H1 (cell line): ENCODE results near the gene ACAP2. TPM values are rescaled to one million over a fixed set of nuclear protein-coding genes. Genes with fewer than 3 reads are reported as not detected.
"Not testable (repeated sequence)": the region's sequence is repeated elsewhere in the genome, so short reads cannot be mapped to it uniquely, and the experiment has no call there.

Source experiments
- CTCF ChIA-PET: fragments of 300-600 bp; sonication (Branson Sonifier 250); formaldehyde crosslinking; loops from one replicate; lab custom pipeline; 2021; ENCODE audit not compliant: partially characterized antibody; lab: Charles Lee
- POLR2A ChIA-PET: fragments of 300-600 bp; sonication (Branson Sonifier 250); formaldehyde crosslinking; loops from one replicate; lab custom pipeline; 2021; ENCODE audit warnings: inconsistent platforms; ENCODE audit not compliant: partially characterized antibody; lab: Charles Lee
- DNase-seq, 2 experiments: peaks; one replicate each; pipeline versions ENCODE4 v3.0.0 to v3.0.0-alpha.2; 2010 to 2022; ENCODE audit warnings: low spot score in 2 of 2, low read depth in 1 of 2, mixed read lengths in 1 of 2
- FAIRE-seq: peaks from 2 replicates; lab custom pipeline; 2011; peaks lifted over from hg19 to GRCh38; lab: Jason Lieb, UNC
- H2AFZ ChIP-seq: 2 replicates; pipeline ENCODE4 v1.8.1; 2012; ENCODE audit warnings: low read length, inconsistent platforms
- H2AK5ac ChIP-seq: 2 replicates; pipeline ENCODE4 v1.6.1; 2013; ENCODE audit warnings: low read depth, low read length
- H2BK120ac ChIP-seq: replicated peaks from 2 replicates; pipeline ENCODE3; 2013; ENCODE audit warnings: low read depth, low read length, inconsistent platforms
- H2BK12ac ChIP-seq: 2 replicates; pipeline ENCODE4 v1.6.1; 2013; ENCODE audit warnings: low read depth, low read length
- H2BK15ac ChIP-seq: 2 replicates; pipeline ENCODE4 v1.6.1; 2013; ENCODE audit warnings: low read length
- H2BK20ac ChIP-seq: 2 replicates; pipeline ENCODE4 v1.6.1; 2013; ENCODE audit warnings: low read length
- H2BK5ac ChIP-seq: 2 replicates; pipeline ENCODE4 v1.6.1; 2013; ENCODE audit warnings: low read depth, low read length
- H3K14ac ChIP-seq: 2 replicates; pipeline ENCODE4 v1.6.1; 2013; ENCODE audit warnings: inconsistent platforms; ENCODE audit not compliant: insufficient read length
- H3K18ac ChIP-seq: 2 replicates; pipeline ENCODE4 v1.6.1; 2013; ENCODE audit warnings: low read length; ENCODE audit errors: extremely low read depth
- H3K23ac ChIP-seq: 2 replicates; pipeline ENCODE4 v1.6.1; 2013; ENCODE audit warnings: inconsistent platforms; ENCODE audit not compliant: insufficient read length
- H3K23me2 ChIP-seq: 2 replicates; pipeline ENCODE4 v1.6.1; 2013; ENCODE audit warnings: low read depth, low read length
- H3K27ac ChIP-seq: 2 replicates; pipeline ENCODE4 v1.6.1; 2011; ENCODE audit warnings: low read depth, low read length, inconsistent platforms
- H3K27me3 ChIP-seq, 4 experiments: replicated peaks in 1 of 4; 1 replicate in 1 of 4; 2 replicates in 3 of 4; pipeline versions ENCODE4 v1.6.1 to v1.8.1; 2011 to 2013; ENCODE audit warnings: low read length in 3 of 4, mild to moderate bottlenecking in 3 of 4, inconsistent platforms in 2 of 4, mixed read lengths in 2 of 4, moderate library complexity in 1 of 4; ENCODE audit not compliant: control insufficient read depth in 3 of 4, insufficient read depth in 3 of 4; ENCODE audit errors: extremely low read depth in 1 of 4
- H3K36me3 ChIP-seq, 4 experiments: 2 replicates each; pipeline versions ENCODE4 v1.6.1 to v1.8.1; 2011 to 2013; ENCODE audit warnings: mild to moderate bottlenecking in 4 of 4, low read length in 3 of 4, moderate library complexity in 2 of 4, control low read depth in 1 of 4, inconsistent platforms in 1 of 4; ENCODE audit not compliant: insufficient read depth in 4 of 4, control insufficient read depth in 2 of 4
- H3K4ac ChIP-seq: replicated peaks from 2 replicates; pipeline ENCODE3; 2013; ENCODE audit warnings: low read length, low read depth, mixed read lengths, inconsistent platforms; ENCODE audit not compliant: insufficient read length
- H3K4me1 ChIP-seq, 4 experiments: replicated peaks in 1 of 4; 1 replicate in 1 of 4; 2 replicates in 3 of 4; pipeline versions ENCODE4 v1.6.1 to v1.8.1; 2011 to 2013; ENCODE audit warnings: low read length in 3 of 4, inconsistent platforms in 2 of 4, mixed read lengths in 1 of 4; ENCODE audit not compliant: insufficient read depth in 4 of 4, control insufficient read depth in 3 of 4
- H3K4me2 ChIP-seq, 2 experiments: 2 replicates each; pipeline versions ENCODE4 v1.6.1 to v1.8.1; 2011 to 2013; ENCODE audit warnings: low read depth in 2 of 2, low read length in 2 of 2, control low read depth in 1 of 2, inconsistent platforms in 1 of 2, mild to moderate bottlenecking in 1 of 2; ENCODE audit not compliant: insufficient read depth in 1 of 2
- H3K4me3 ChIP-seq, 4 experiments: fragments of 200-600, 300-600 bp in 1 of 4; sonication (generic), shearing (Covaris generic), sonication (Bioruptor Twin) in 1 of 4; 2 replicates each; pipeline versions ENCODE4 v1.5.1 to v1.8.1; 2011 to 2016; ENCODE audit warnings: low read length in 4 of 4, low read depth in 3 of 4, control low read depth in 2 of 4, inconsistent platforms in 2 of 4, mild to moderate bottlenecking in 2 of 4, mixed read lengths in 1 of 4, moderate library complexity in 1 of 4; ENCODE audit not compliant: insufficient read depth in 2 of 4; ENCODE audit errors: extremely low read depth in 1 of 4
- H3K56ac ChIP-seq: replicated peaks from 2 replicates; pipeline ENCODE3; 2013; ENCODE audit warnings: low read depth, mild to moderate bottlenecking, mixed read lengths, low read length, inconsistent platforms; ENCODE audit not compliant: insufficient read length
- H3K79me1 ChIP-seq: 2 replicates; pipeline ENCODE4 v1.6.1; 2013; ENCODE audit warnings: low read depth, low read length, control low read depth
- H3K79me2 ChIP-seq, 2 experiments: 2 replicates each; pipeline versions ENCODE4 v1.6.1 to v1.8.1; 2012 to 2013; ENCODE audit warnings: low read length in 2 of 2, mild to moderate bottlenecking in 2 of 2, inconsistent platforms in 1 of 2; ENCODE audit not compliant: insufficient read depth in 2 of 2, control insufficient read depth in 1 of 2
- H3K9ac ChIP-seq, 4 experiments: replicated peaks in 1 of 4; 1 replicate in 1 of 4; 2 replicates in 3 of 4; pipeline versions ENCODE4 v1.6.1 to v1.8.1; 2011 to 2013; ENCODE audit warnings: low read depth in 3 of 4, low read length in 3 of 4, control low read depth in 2 of 4, mild to moderate bottlenecking in 2 of 4, moderate library complexity in 2 of 4, inconsistent platforms in 1 of 4; ENCODE audit errors: extremely low read depth in 1 of 4
- H3K9me3 ChIP-seq, 2 experiments: 2 replicates each; pipeline versions ENCODE4 v1.6.1 to v1.8.1; 2012 to 2013; ENCODE audit warnings: mild to moderate bottlenecking in 2 of 2, moderate library complexity in 2 of 2, control low read depth in 1 of 2, inconsistent platforms in 1 of 2, low read depth in 1 of 2, low read length in 1 of 2, mixed read lengths in 1 of 2; ENCODE audit not compliant: insufficient read depth in 2 of 2
- H4K20me1 ChIP-seq, 2 experiments: replicated peaks in 1 of 2; 2 replicates each; pipeline versions ENCODE3 to v1.8.1; 2011 to 2013; ENCODE audit warnings: inconsistent platforms in 2 of 2, low read length in 2 of 2, mild to moderate bottlenecking in 1 of 2; ENCODE audit not compliant: insufficient read depth in 2 of 2, control insufficient read depth in 1 of 2
- H4K5ac ChIP-seq: 2 replicates; pipeline ENCODE4 v1.6.1; 2013; ENCODE audit warnings: low read length, low read depth, mixed read lengths, inconsistent platforms; ENCODE audit not compliant: insufficient read length
- H4K8ac ChIP-seq: 2 replicates; pipeline ENCODE4 v1.8.0; 2013; ENCODE audit warnings: mild to moderate bottlenecking, moderate library complexity, low read length, inconsistent platforms; ENCODE audit not compliant: insufficient read depth; ENCODE audit errors: extremely low read depth
- H4K91ac ChIP-seq: replicated peaks from 2 replicates; pipeline ENCODE3; 2013; ENCODE audit warnings: low read length, mixed read lengths, inconsistent platforms; ENCODE audit not compliant: insufficient read length
- WGBS, 2 experiments: shearing (Covaris generic) in 1 of 2; methylation state at CpG; one replicate each; pipeline versions ENCODE4 v1.1.6 to v1.1.7; 2013 to 2015; ENCODE audit warnings: low lambda C conversion rate in 2 of 2, mixed read lengths in 2 of 2, inconsistent platforms in 1 of 2, low coverage in 1 of 2, missing lambda C conversion rate in 1 of 2; ENCODE audit not compliant: insufficient replicate concordance in 2 of 2, insufficient coverage in 1 of 2, insufficient read length in 1 of 2; ENCODE audit errors: extremely low coverage in 1 of 2, missing lambda C conversion rate in 1 of 2; 5-methylcytosine and 5-hydroxymethylcytosine counted together
- polyA plus RNA-seq, 7 experiments: library from polyadenylated mRNA; depleted of rRNA in 3 of 7; stranded (reverse) in 5 of 7; unstranded in 2 of 7; fragments of >200 nt in 5 of 7; fragments of 200-250 nt in 2 of 7; gene quantifications; 1 replicate in 5 of 7; 2 replicates in 1 of 7; 4 replicates in 1 of 7; pipeline versions ENCODE4 v1.2.1 to v1.2.3, GENCODE V29; 2011 to 2013; ENCODE audit warnings: missing spikeins in 2 of 7, mixed read lengths in 2 of 7
- total RNA-seq: library from RNA; stranded (reverse); fragmentation: NEBNext Ultra II Directional; extraction: Animal tissue kit (Norgen Biotek cat#: 25700); gene quantifications from 2 replicates; pipeline ENCODE4 v1.2.1, GENCODE V29; 2021

The ACAP2 gene
- total and polyA plus RNA-seq, 2 of the 8 experiments (the other 6 are each of a cell fraction or from before 2014, with no cell fraction given): 7.7 to 37.3 TPM

DNA sequence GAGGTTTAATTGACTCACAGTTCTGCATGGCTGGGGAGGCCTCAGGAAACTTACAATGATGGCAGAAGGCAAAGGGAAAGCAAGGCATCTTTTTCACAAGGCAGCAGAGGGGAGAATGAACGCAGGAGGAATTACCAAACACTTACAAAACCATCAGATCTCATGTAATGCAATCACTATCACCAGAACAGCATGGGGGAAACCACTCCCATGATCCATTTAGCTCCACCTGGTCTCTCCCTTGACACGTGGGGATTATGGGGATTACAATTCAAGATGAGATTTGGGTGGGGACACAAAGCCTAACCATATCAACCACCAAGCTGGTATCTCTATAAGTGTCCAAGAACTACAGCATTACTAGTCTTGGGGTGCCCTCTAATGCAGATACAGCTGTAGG lies 85.0 kb downstream of the ACAP2 start:
- H3K23ac ChIP-seq, H2AK5ac ChIP-seq, H3K4me3 ChIP-seq, DNase-seq, H3K23me2 ChIP-seq, H3K18ac ChIP-seq, H2BK5ac ChIP-seq, H3K9ac ChIP-seq, H2BK15ac ChIP-seq, H2BK12ac ChIP-seq, H3K36me3 ChIP-seq, H3K9me3 ChIP-seq, FAIRE-seq, H4K91ac ChIP-seq, H2AFZ ChIP-seq, H3K56ac ChIP-seq, H3K4me2 ChIP-seq, H4K5ac ChIP-seq, H3K27ac ChIP-seq, H3K14ac ChIP-seq, H3K79me2 ChIP-seq, H4K8ac ChIP-seq, H3K4ac ChIP-seq, H3K4me1 ChIP-seq, H2BK120ac ChIP-seq, POLR2A ChIA-PET, H3K27me3 ChIP-seq, H2BK20ac ChIP-seq, H3K79me1 ChIP-seq, H4K20me1 ChIP-seq: not testable (repeated sequence)
- CTCF ChIA-PET: interaction anchor here (1.6 kb wide), 1 partner anchor 16 kb away, joined by 3 read pairs; no protein-coding TSS in a partner anchor
- WGBS, 2 experiments: 73% methylated on average over 2 of the region's 2 CpGs; no CpG with 5 or more reads in 1 of the 2 experiments
